GM12878 (cell line): ENCODE results near the gene VWA8. TPM values are rescaled to one million over a fixed set of nuclear protein-coding genes. Genes with fewer than 3 reads are reported as not detected.

Source experiments
- ATAC-seq: fragments of 200-7000 bp; cut with Tn5 transposase; 3 replicates; pipeline ENCODE4 v1.9.1; 2020; ENCODE audit warnings: mild to moderate bottlenecking, moderate library complexity
- BruUV-seq: library from RNA; stranded (reverse); fragments of 400-500 nt; replicated peaks from 2 replicates; lab custom pipeline; 2021; lab: Mats Ljungman, UMichigan
- CTCF ChIA-PET: fragments of 300-600 bp; sonication (Branson Sonifier 250); formaldehyde crosslinking; extraction: SDS; loops from one replicate; lab custom pipeline; 2021; ENCODE audit warnings: inconsistent platforms; lab: Yijun Ruan, JAX
- POLR2A ChIA-PET: fragments of 350-600 bp; formaldehyde crosslinking; extraction: SDS; loops from one replicate; lab custom pipeline; 2021; ENCODE audit warnings: inconsistent platforms; lab: Charles Lee
- RAD21 ChIA-PET: fragments of 300-600 bp; sonication (Branson Sonifier 250); formaldehyde crosslinking; loops from one replicate; lab custom pipeline; 2023; ENCODE audit warnings: antibody characterized with exemption; ENCODE audit not compliant: unreplicated experiment; lab: Charles Lee
- SMC1A ChIA-PET: fragments of 300-600 bp; sonication (Branson Sonifier 250); formaldehyde crosslinking; loops from one replicate; lab custom pipeline; 2023; ENCODE audit not compliant: unreplicated experiment, uncharacterized antibody; lab: Charles Lee
- DNase-seq: peaks from one replicate; pipeline ENCODE4 v3.0.0-alpha.2; 2011; ENCODE audit warnings: low read depth, low spot score
- FAIRE-seq: peaks from 3 replicates; lab custom pipeline; 2011; peaks lifted over from hg19 to GRCh38; lab: Jason Lieb, UNC
- H2AFZ ChIP-seq: 2 replicates; pipeline ENCODE4 v1.6.0; 2011; ENCODE audit warnings: low read depth, low read length, control low read depth; ENCODE audit not compliant: control insufficient read depth
- H3K27ac ChIP-seq: 2 replicates; pipeline ENCODE4 v1.5.1; 2011; ENCODE audit warnings: control low read depth; ENCODE audit not compliant: control insufficient read depth, insufficient read depth
- H3K27me3 ChIP-seq, 2 experiments: replicated peaks in 1 of 2; 2 replicates each; pipeline versions ENCODE4 v1.6.0 to v1.6.1; 2011; ENCODE audit warnings: low read length in 1 of 2; ENCODE audit not compliant: control insufficient read depth in 2 of 2, insufficient read depth in 2 of 2
- H3K36me3 ChIP-seq, 2 experiments: 2 replicates each; pipeline ENCODE4 v1.5.1; 2011; ENCODE audit warnings: low read length in 1 of 2; ENCODE audit not compliant: control insufficient read depth in 2 of 2, insufficient read depth in 2 of 2
- H3K4me1 ChIP-seq: 2 replicates; pipeline ENCODE4 v1.6.1; 2011; ENCODE audit warnings: mild to moderate bottlenecking, low read length, moderate library complexity, mixed read lengths; ENCODE audit not compliant: control insufficient read depth, insufficient read depth
- H3K4me2 ChIP-seq: 2 replicates; pipeline ENCODE4 v1.6.0; 2011; ENCODE audit warnings: control low read depth; ENCODE audit not compliant: control insufficient read depth, insufficient read depth
- H3K4me3 ChIP-seq: fragments of 200-600 bp; sonication (generic); 2 replicates; pipeline ENCODE4 v1.5.1; 2016
- H3K79me2 ChIP-seq: 2 replicates; pipeline ENCODE4 v1.6.0; 2011; ENCODE audit warnings: low read length; ENCODE audit not compliant: control insufficient read depth, insufficient read depth
- H3K9ac ChIP-seq: 2 replicates; pipeline ENCODE4 v1.8.0; 2011; ENCODE audit warnings: low read length, control low read depth, mixed read lengths; ENCODE audit not compliant: control insufficient read depth, insufficient read depth
- H3K9me3 ChIP-seq: replicated peaks from 3 replicates; pipeline ENCODE4 v1.5.1; 2011; ENCODE audit warnings: mild to moderate bottlenecking, low read length; ENCODE audit not compliant: control insufficient read depth, insufficient read depth
- H4K20me1 ChIP-seq: 2 replicates; pipeline ENCODE4 v1.6.0; 2011; ENCODE audit not compliant: control insufficient read depth, insufficient read depth
- BCLAF1 ChIP-seq: fragments of 450-650 bp; IDR thresholded peaks from 2 replicates; pipeline ENCODE4 v1.6.1; 2017; ENCODE audit warnings: antibody characterized with exemption, mild to moderate bottlenecking, moderate library complexity
- CHD1 ChIP-seq: IDR thresholded peaks from 2 replicates; pipeline ENCODE4 v1.6.1; 2012; ENCODE audit warnings: low read depth, low read length, improper control_type of control experiment
- HDAC2 ChIP-seq: fragments of 200-600 bp; sonication (generic); IDR thresholded peaks from 2 replicates; pipeline ENCODE4 v1.6.1; 2017
- JUNB ChIP-seq: IDR thresholded peaks from 2 replicates; pipeline ENCODE4 v1.6.1; 2016; ENCODE audit warnings: antibody characterized with exemption, mild to moderate bottlenecking
- NFYB ChIP-seq: IDR thresholded peaks from 2 replicates; pipeline ENCODE4 v1.6.1; 2011; ENCODE audit warnings: low read depth, mild to moderate bottlenecking, low read length, improper control_type of control experiment, moderate library complexity; ENCODE audit not compliant: insufficient read depth
- NRF1 ChIP-seq: conservative IDR thresholded peaks from 2 replicates; pipeline ENCODE4 v1.6.1; 2011; ENCODE audit warnings: mild to moderate bottlenecking, low read depth, low read length, improper control_type of control experiment
- POLR2AphosphoS2 ChIP-seq: IDR thresholded peaks from 2 replicates; pipeline ENCODE4 v1.6.1; 2011; ENCODE audit warnings: low read depth, mild to moderate bottlenecking, low read length, improper control_type of control experiment, moderate library complexity
- RB1 ChIP-seq: fragments of 450-650 bp; formaldehyde crosslinking; IDR thresholded peaks from 2 replicates; pipeline ENCODE4 v1.6.1; 2017; ENCODE audit warnings: mild to moderate bottlenecking, borderline replicate concordance
- RFX5 ChIP-seq: IDR thresholded peaks from 2 replicates; pipeline ENCODE4 v1.6.1; 2011; ENCODE audit warnings: low read depth, low read length, improper control_type of control experiment
- SMC3 ChIP-seq: IDR thresholded peaks from 2 replicates; pipeline ENCODE4 v1.6.1; 2011; ENCODE audit warnings: low read length, improper control_type of control experiment, borderline replicate concordance
- TARDBP ChIP-seq: IDR thresholded peaks from 2 replicates; pipeline ENCODE4 v1.6.1; 2016; ENCODE audit warnings: borderline replicate concordance
- TBL1XR1 ChIP-seq: IDR thresholded peaks from 2 replicates; pipeline ENCODE4 v1.6.1; 2012; ENCODE audit warnings: low read depth, low read length, improper control_type of control experiment
- TCF7 ChIP-seq: IDR thresholded peaks from 2 replicates; pipeline ENCODE4 v1.6.1; 2014; ENCODE audit warnings: antibody characterized with exemption, borderline replicate concordance
- USF1 ChIP-seq: IDR thresholded peaks from 2 replicates; pipeline ENCODE4 v1.6.1; 2011; ENCODE audit warnings: borderline replicate concordance, low read depth, mild to moderate bottlenecking, moderate library complexity, mixed read lengths, low read length; ENCODE audit not compliant: insufficient read depth; ENCODE audit errors: extremely low read length
- WGBS: methylation state at CpG from one replicate; pipeline ENCODE4 v1.1.6; 2016; ENCODE audit warnings: low lambda C conversion rate; ENCODE audit not compliant: insufficient replicate concordance, insufficient coverage; ENCODE audit errors: missing lambda C conversion rate; 5-methylcytosine and 5-hydroxymethylcytosine counted together
- in situ Hi-C: fragments of 300-500 bp; cut with MboI; formaldehyde crosslinking; loops from 9 replicates; pipeline ENCODE4 v1.14.3; 2018; ENCODE audit warnings: mixed read lengths
- intact Hi-C: fragments of 100-400 bp; cut with micrococcal nuclease; formaldehyde crosslinking; loops from one replicate; pipeline ENCODE4 v1.14.2; 2022; ENCODE audit not compliant: unreplicated experiment
- polyA plus RNA-seq, 11 experiments: library from polyadenylated mRNA; depleted of rRNA in 4 of 11; unstranded in 6 of 11; stranded (reverse) in 5 of 11; fragments of >200 nt; fragmentation: Nextera tagmentation in 4 of 11; fragmentation: Illumina TruSeq in 1 of 11; extraction: Ambion mirVana in 4 of 11; extraction: Trizol in 1 of 11; gene quantifications; 1 replicate in 1 of 11; 2 replicates in 10 of 11; pipeline versions ENCODE4 v1.2.1 to v1.2.3, GENCODE V29; 2011 to 2016; ENCODE audit warnings: inconsistent platforms in 2 of 11, missing spikeins in 2 of 11, low read depth in 1 of 11
- total RNA-seq, 4 experiments: library from RNA; depleted of rRNA in 3 of 4; stranded (reverse); fragments of >200 nt in 3 of 4; fragmentation: Illumina TruSeq in 1 of 4; extraction: Trizol in 1 of 4; gene quantifications; 2 replicates each; pipeline versions ENCODE4 v1.2.1 to v1.2.3, GENCODE V29; 2013 to 2021

Gene VWA8
- total and polyA plus RNA-seq, 10 of the 15 experiments (the other 5 are each of a cell fraction or from before 2014, with no cell fraction given) = 3.0 to 21.8 (median 13.5) TPM

- H4K20me1 ChIP-seq = no peaks in the 10 kb centered on the region
- in situ Hi-C loops (no loop called here), intact Hi-C loops (no loop called here)
- FAIRE-seq (no peak), DNase-seq (no peak), ATAC-seq (no peak)
- TF ChIP-seq TBL1XR1 = no peak
- TF ChIP-seq BCLAF1 = no peak
- TF ChIP-seq JUNB = no peak
- no peak for TF ChIP-seq RB1
- no peak for TF ChIP-seq SMC3
- no peak for TF ChIP-seq TCF7
- TF ChIP-seq USF1 = no peak
- no peak for TF ChIP-seq HDAC2
- no peak for TF ChIP-seq NRF1
- TF ChIP-seq POLR2AphosphoS2 = no peak
- TF ChIP-seq RFX5 = no peak
- TF ChIP-seq CHD1 = no peak
- no peak for TF ChIP-seq NFYB
- no peak for TF ChIP-seq TARDBP
- ChIA-PET RAD21 (no interaction called here), POLR2A (no interaction called here), SMC1A (interaction anchor here (1.3 kb wide), 1 partner anchor 441 kb away, joined by 3 read pairs; no protein-coding TSS in a partner anchor), CTCF (interaction anchor here (1.0 to 1.5 kb wide), 3 partner anchors 12 to 439 kb away, joined by 3 to 4 read pairs (median 3); no protein-coding TSS in a partner anchor)
- peaks cover 7% of the 10 kb centered on the region; the same call in 1 of the 2 replicates for H3K4me1 ChIP-seq
- no TSS peak for BruUV-seq
- H2AFZ ChIP-seq = no peak overlapping the region
- H3K27me3 ChIP-seq = no peaks in the 10 kb centered on the region
- H3K79me2 ChIP-seq = no peaks in the 10 kb centered on the region
- no peak overlapping the region for H3K4me2 ChIP-seq
- H3K9ac ChIP-seq = no peak overlapping the region
- H3K9me3 ChIP-seq = no peaks in the 10 kb centered on the region
- H3K4me3 ChIP-seq = no peak overlapping the region
- H3K36me3 ChIP-seq = no peaks in the 10 kb centered on the region
- no peak overlapping the region for H3K27ac ChIP-seq
- 87% methylated on average over 3 of the region's 3 CpGs for WGBS
Measured at GRCh38 chr13:41675306-41675705, 285.6 kb downstream of the VWA8 start.
